ENCODE results near the gene CFAP52. TPM values are rescaled to one million over a fixed set of nuclear protein-coding genes. Genes with fewer than 3 reads are reported as not detected.

The CFAP52 gene
- total and polyA plus RNA-seq, 2 of the 8 experiments (the other 6 are each of a cell fraction or from before 2014, with no cell fraction given), result 0.11 TPM; not detected in 1

DNA sequence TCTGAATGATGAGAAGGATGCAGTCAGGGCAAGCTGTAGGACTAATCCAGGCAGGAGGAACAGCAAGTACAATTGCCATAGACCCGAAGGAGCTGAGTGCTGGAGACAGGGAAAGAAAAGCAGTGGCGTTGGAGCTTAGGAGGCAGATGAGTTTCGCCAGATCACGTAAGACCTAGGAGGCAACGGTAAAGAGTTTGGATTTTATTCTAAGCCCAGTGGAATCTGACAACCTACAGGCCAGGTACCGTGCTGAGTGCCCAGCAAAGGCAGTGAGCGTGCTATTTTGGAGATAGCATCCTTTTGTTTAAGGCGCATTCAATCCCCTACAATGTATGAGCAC, 70.1 kb downstream of the CFAP52 start:
- Histone ChIP-seq H3K4me2 (ENCODE audit: insufficient read depth in 1 of 2, low read depth in 2 of 2, low read length in 2 of 2) (peak overlapping the region; percentile 85 to 100), H2BK12ac (ENCODE audit: low read depth, low read length) (peak overlapping the region; percentile 86), H2BK120ac (replicated peaks; ENCODE audit: low read depth, low read length) (no peak overlapping the region), H4K20me1 (replicated peaks in 1 of 2; ENCODE audit: control insufficient read depth in 1 of 2, insufficient read depth in 2 of 2, low read length in 2 of 2) (peaks cover 2 to 6% of the 10 kb centered on the region in 2 experiments), H3K23ac (ENCODE audit: insufficient read length) (no peak overlapping the region), H3K14ac (ENCODE audit: insufficient read length) (no peak overlapping the region), H3K23me2 (ENCODE audit: low read depth, low read length) (peaks cover 16% of the 10 kb centered on the region), H3K4ac (replicated peaks; ENCODE audit: insufficient read length, low read depth, low read length) (peak overlapping the region; percentile 10), H3K56ac (replicated peaks; ENCODE audit: insufficient read length, low read depth, low read length) (no peak overlapping the region), H2BK15ac (ENCODE audit: low read length) (peak overlapping the region; percentile 82), H3K27ac (ENCODE audit: low read depth, low read length) (no peak overlapping the region), H3K27me3 (replicated peaks in 1 of 4; ENCODE audit: control insufficient read depth in 3 of 4, extremely low read depth in 1 of 4, insufficient read depth in 3 of 4, low read length in 3 of 4) (peaks cover 0 to 12% (median 8%) of the 10 kb centered on the region in 4 experiments; a peak in 6 of 7 replicates), H2BK5ac (ENCODE audit: low read depth, low read length) (no peak overlapping the region), H3K9ac (replicated peaks in 1 of 4; ENCODE audit: extremely low read depth in 1 of 4, low read depth in 3 of 4, low read length in 3 of 4) (peak overlapping the region in 2 of 4 experiments; percentile 80 to 82; a peak in 3 of 7 replicates), H2AK5ac (ENCODE audit: low read depth, low read length) (0 out of 2 replicates have a peak overlapping the region, but pooled peaks have one; percentile 39), H3K79me1 (ENCODE audit: low read depth, low read length) (no peaks in the 10 kb centered on the region; the same call in 1 of the 2 replicates), H4K91ac (replicated peaks; ENCODE audit: insufficient read length, low read length) (no peak overlapping the region), H3K4me3 (ENCODE audit: extremely low read depth in 1 of 4, insufficient read depth in 2 of 4, low read depth in 3 of 4, low read length in 4 of 4) (peak overlapping the region; percentile 65 to 78 (median 72)), H2AFZ (ENCODE audit: low read length) (no peak overlapping the region), H4K8ac (ENCODE audit: extremely low read depth, insufficient read depth, low read length) (peak overlapping the region; percentile 4; the same call in 1 of the 2 replicates), H2BK20ac (ENCODE audit: low read length) (no peak overlapping the region), H3K36me3 (ENCODE audit: control insufficient read depth in 2 of 4, insufficient read depth in 4 of 4, low read length in 3 of 4) (no peaks in the 10 kb centered on the region), H4K5ac (ENCODE audit: insufficient read length, low read depth, low read length) (no peak overlapping the region), H3K79me2 (ENCODE audit: control insufficient read depth in 1 of 2, insufficient read depth in 2 of 2, low read length in 2 of 2) (peaks cover 4 to 34% of the 10 kb centered on the region in 2 experiments; a peak in 3 of 4 replicates), H3K18ac (ENCODE audit: extremely low read depth, low read length) (peak overlapping the region; percentile 34; the same call in 1 of the 2 replicates), H3K9me3 (ENCODE audit: insufficient read depth in 2 of 2, low read depth in 1 of 2, low read length in 1 of 2) (no peaks in the 10 kb centered on the region), H3K4me1 (replicated peaks in 1 of 4; ENCODE audit: control insufficient read depth in 3 of 4, insufficient read depth in 4 of 4, low read length in 3 of 4) (peaks cover 1 to 18% (median 6%) of the 10 kb centered on the region in 4 experiments; a peak in 5 of 7 replicates)
- DNase-seq (ENCODE audit: low read depth in 1 of 2, low spot score in 2 of 2) (no peak), FAIRE-seq (no peak)
- CTCF ChIA-PET (ENCODE audit: partially characterized antibody), result interaction anchor here (1.0 to 2.9 kb wide), 4 partner anchors 20 to 69 kb away, joined by 4 to 17 read pairs (median 6); partner anchors contain the start of gene CFAP52
- WGBS, 2 experiments (ENCODE audit: extremely low coverage in 1 of 2, insufficient coverage in 1 of 2, insufficient read length in 1 of 2, insufficient replicate concordance in 2 of 2, low coverage in 1 of 2, low lambda C conversion rate in 2 of 2, missing lambda C conversion rate in 1 of 2), result 8% methylated on average over 8 of the region's 8 CpGs; no CpG with 5 or more reads in 1 of the 2 experiments
- POLR2A ChIA-PET (ENCODE audit: partially characterized antibody), result interaction anchor here (0.6 to 1.9 kb wide), 12 partner anchors 9 to 81 kb away, joined by 3 to 6 read pairs (median 4); partner anchors contain the start of genes CFAP52 and STX8
- TF ChIP-seq CBX8 (IDR thresholded peaks at IDR 0.05; ENCODE audit: borderline replicate concordance, low read depth, low read length) (no peak), SIX5 (IDR thresholded peaks at IDR 0.05; ENCODE audit: low read depth, low read length) (no peak), RBBP5 (IDR thresholded peaks at IDR 0.05; ENCODE audit: borderline replicate concordance, low read depth, low read length) (no peak), JUN (IDR thresholded peaks at IDR 0.05; ENCODE audit: low read depth, low read length) (no peak), CHD1 (IDR thresholded peaks at IDR 0.05; ENCODE audit: low read depth, low read length) (no peak), NRF1 (IDR thresholded peaks at IDR 0.05; ENCODE audit: low read depth, low read length) (no peak), KDM4A (IDR thresholded peaks at IDR 0.05; ENCODE audit: low read depth, low read length, severe bottlenecking) (no peak), RFX5 (IDR thresholded peaks at IDR 0.05; ENCODE audit: borderline replicate concordance, low read depth, low read length) (no peak), CEBPB (IDR thresholded peaks at IDR 0.05; ENCODE audit: low read depth, low read length) (no peak), CHD2 (IDR thresholded peaks at IDR 0.05; ENCODE audit: low read length) (no peak), PHF8 (conservative IDR thresholded peaks at IDR 0.05; ENCODE audit: low read depth, low read length) (no peak)
- TF ChIP-seq, protein P1, sequence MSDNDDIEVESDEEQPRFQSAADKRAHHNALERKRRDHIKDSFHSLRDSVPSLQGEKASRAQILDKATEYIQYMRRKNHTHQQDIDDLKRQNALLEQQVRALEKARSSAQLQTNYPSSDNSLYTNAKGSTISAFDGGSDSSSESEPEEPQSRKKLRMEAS (IDR thresholded peaks at IDR 0.05), result no peak
- TF ChIP-seq, protein P2, sequence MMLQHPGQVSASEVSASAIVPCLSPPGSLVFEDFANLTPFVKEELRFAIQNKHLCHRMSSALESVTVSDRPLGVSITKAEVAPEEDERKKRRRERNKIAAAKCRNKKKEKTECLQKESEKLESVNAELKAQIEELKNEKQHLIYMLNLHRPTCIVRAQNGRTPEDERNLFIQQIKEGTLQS (IDR thresholded peaks at IDR 0.05; ENCODE audit: insufficient read depth, low read depth, low read length), result no peak

Data from H1 (cell line).